ENCODE results near the gene TRPV2. TPM values are rescaled to one million over a fixed set of nuclear protein-coding genes. Genes with fewer than 3 reads are reported as not detected.

The TRPV2 gene
- total and polyA plus RNA-seq, 2 of the 4 experiments (the other 2 are of a cell fraction), result 30.8 to 32.8 TPM

DNA sequence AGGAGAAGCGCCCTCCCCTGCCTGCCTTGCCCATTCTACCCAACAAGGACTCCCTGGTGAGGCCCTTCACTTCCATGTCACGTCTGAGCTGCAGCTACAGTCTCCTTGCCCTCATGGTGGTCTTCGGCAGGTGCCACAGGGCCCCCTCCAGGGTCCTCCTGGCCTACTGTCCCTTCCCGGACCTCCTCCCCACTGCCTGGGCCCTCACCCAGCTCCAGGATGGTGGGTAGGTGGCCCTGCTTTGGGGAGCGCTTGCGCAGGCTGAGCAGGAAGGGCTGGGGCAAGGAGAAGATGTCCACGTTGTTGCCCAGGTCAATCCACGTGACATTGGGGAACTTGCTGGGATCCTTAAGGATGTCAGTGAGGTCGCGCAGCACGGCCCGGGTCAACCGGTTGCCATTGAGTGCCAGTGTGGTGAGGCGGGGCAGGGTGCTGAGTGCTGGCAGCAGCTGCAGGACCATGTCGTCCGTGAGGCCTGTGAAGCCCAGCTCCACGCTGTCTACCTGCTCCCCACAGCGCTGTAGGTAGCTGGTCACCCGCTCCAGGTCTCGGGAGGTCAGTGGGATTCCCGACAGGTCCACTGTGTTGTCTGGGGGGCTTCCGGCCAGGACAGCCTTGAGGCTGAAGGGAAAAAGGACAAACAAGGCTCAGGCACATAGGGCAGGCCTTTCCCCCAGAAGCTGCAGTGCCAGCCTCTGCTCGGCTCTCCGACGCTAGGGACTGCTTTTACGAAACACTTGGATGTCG lies 28.3 kb downstream of the TRPV2 start:
- BruUV-seq (replicated peaks), result no TSS peak
- intact Hi-C loops (cut with micrococcal nuclease) (no loop called here), in situ Hi-C loops (cut with MboI; ENCODE audit: low sequenced_read_pairs) (no loop called here), dilution Hi-C loops (cut with HindIII; ENCODE audit: low sequenced_read_pairs, unreplicated experiment) (no loop called here)
- no peak overlapping the region for H2BK5ac ChIP-seq (ENCODE audit: low read depth, low read length, poor library complexity, severe bottlenecking)
- no peak overlapping the region for H3K14ac ChIP-seq (replicated peaks; ENCODE audit: low read depth, low read length)
- H3K4me2 ChIP-seq (ENCODE audit: low read depth, low read length), result no peak overlapping the region
- H3K4me1 ChIP-seq (ENCODE audit: control insufficient read depth, insufficient read depth, low read length), result peaks cover 14% of the 10 kb centered on the region
- no peak overlapping the region for H4K91ac ChIP-seq (ENCODE audit: insufficient read depth, low read depth, low read length)
- no peak overlapping the region for H2AK9ac ChIP-seq (replicated peaks; ENCODE audit: low read depth, low read length, poor library complexity)
- H2BK15ac ChIP-seq (ENCODE audit: low read depth, low read length), result no peak overlapping the region
- peak overlapping the region; percentile 46 for H2AFZ ChIP-seq (replicated peaks; ENCODE audit: low read length, poor library complexity)
- no peak overlapping the region for H3K56ac ChIP-seq (ENCODE audit: extremely low read depth, insufficient read depth, low read length)
- ChIA-PET CTCF (interaction anchor here (0.5 kb wide), 1 partner anchor 75 kb away, joined by 3 read pairs; no protein-coding TSS in a partner anchor), POLR2A (ENCODE audit: unreplicated experiment) (interaction anchor here (0.6 kb wide), 1 partner anchor 84 kb away, joined by 4 read pairs; no protein-coding TSS in a partner anchor)
- H3K4me3 ChIP-seq (ENCODE audit: insufficient read depth, low read depth, low read length), result no peak overlapping the region
- WGBS, 2 experiments (ENCODE audit: extremely low coverage in 2 of 2, insufficient read length in 1 of 2), result 80% methylated on average over 14 of the region's 27 CpGs; no CpG with 5 or more reads in 1 of the 2 experiments
- 0 out of 4 replicates have a peak overlapping the region, but pooled peaks of 1 of the 2 experiments have one; percentile 10 for H4K8ac ChIP-seq (ENCODE audit: low read depth in 2 of 2, low read length in 2 of 2)
- H3K23ac ChIP-seq (ENCODE audit: low read depth, low read length), result no peak overlapping the region
- no peaks in the 10 kb centered on the region for H3K9me3 ChIP-seq (ENCODE audit: control insufficient read depth, insufficient read depth, low read length)
- no peaks in the 10 kb centered on the region for H3K27me3 ChIP-seq (ENCODE audit: control insufficient read depth, insufficient read depth, low read length)
- peaks cover 24 to 90% of the 10 kb centered on the region in 2 experiments for H3K79me1 ChIP-seq (ENCODE audit: low read depth in 1 of 2, low read length in 2 of 2)
- no peak overlapping the region for H2AK5ac ChIP-seq (ENCODE audit: low read depth, low read length)
- no peak overlapping the region for H4K5ac ChIP-seq (ENCODE audit: low read depth, low read length)
- DNase-seq, result no peak
- H3K9ac ChIP-seq (ENCODE audit: low read depth, low read length), result no peak overlapping the region; the same call in 1 of the 2 replicates
- H3K9me1 ChIP-seq (ENCODE audit: insufficient read depth, low read length), result peaks cover 28% of the 10 kb centered on the region
- H4K20me1 ChIP-seq (ENCODE audit: insufficient read depth, low read length), result peaks cover 93% of the 10 kb centered on the region
- no peak overlapping the region for H3K18ac ChIP-seq (ENCODE audit: low read depth, low read length)
- ATAC-seq (ENCODE audit: low read depth), result no peak
- H3K4ac ChIP-seq (ENCODE audit: low read depth, low read length), result no peak overlapping the region
- H3K36me3 ChIP-seq (ENCODE audit: control insufficient read depth, insufficient read depth, low read length), result peaks cover 67% of the 10 kb centered on the region
- no peak overlapping the region for H3K27ac ChIP-seq (ENCODE audit: insufficient read depth, low read length)
- H2BK20ac ChIP-seq (ENCODE audit: low read depth, low read length), result no peak overlapping the region
- H2BK120ac ChIP-seq (ENCODE audit: low read depth, low read length), result no peak overlapping the region
- TF ChIP-seq, protein P1, sequence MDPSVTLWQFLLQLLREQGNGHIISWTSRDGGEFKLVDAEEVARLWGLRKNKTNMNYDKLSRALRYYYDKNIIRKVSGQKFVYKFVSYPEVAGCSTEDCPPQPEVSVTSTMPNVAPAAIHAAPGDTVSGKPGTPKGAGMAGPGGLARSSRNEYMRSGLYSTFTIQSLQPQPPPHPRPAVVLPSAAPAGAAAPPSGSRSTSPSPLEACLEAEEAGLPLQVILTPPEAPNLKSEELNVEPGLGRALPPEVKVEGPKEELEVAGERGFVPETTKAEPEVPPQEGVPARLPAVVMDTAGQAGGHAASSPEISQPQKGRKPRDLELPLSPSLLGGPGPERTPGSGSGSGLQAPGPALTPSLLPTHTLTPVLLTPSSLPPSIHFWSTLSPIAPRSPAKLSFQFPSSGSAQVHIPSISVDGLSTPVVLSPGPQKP (IDR thresholded peaks at IDR 0.05; ENCODE audit: borderline replicate concordance, low read depth, low read length), result no peak
- no peak for TF ChIP-seq BHLHE40 (IDR thresholded peaks at IDR 0.05; ENCODE audit: low read depth, low read length)
- TF ChIP-seq, protein P2, sequence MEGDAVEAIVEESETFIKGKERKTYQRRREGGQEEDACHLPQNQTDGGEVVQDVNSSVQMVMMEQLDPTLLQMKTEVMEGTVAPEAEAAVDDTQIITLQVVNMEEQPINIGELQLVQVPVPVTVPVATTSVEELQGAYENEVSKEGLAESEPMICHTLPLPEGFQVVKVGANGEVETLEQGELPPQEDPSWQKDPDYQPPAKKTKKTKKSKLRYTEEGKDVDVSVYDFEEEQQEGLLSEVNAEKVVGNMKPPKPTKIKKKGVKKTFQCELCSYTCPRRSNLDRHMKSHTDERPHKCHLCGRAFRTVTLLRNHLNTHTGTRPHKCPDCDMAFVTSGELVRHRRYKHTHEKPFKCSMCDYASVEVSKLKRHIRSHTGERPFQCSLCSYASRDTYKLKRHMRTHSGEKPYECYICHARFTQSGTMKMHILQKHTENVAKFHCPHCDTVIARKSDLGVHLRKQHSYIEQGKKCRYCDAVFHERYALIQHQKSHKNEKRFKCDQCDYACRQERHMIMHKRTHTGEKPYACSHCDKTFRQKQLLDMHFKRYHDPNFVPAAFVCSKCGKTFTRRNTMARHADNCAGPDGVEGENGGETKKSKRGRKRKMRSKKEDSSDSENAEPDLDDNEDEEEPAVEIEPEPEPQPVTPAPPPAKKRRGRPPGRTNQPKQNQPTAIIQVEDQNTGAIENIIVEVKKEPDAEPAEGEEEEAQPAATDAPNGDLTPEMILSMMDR (conservative IDR thresholded peaks at IDR 0.05; ENCODE audit: low read depth, low read length), result no peak
- TF ChIP-seq CEBPB (IDR thresholded peaks at IDR 0.05; ENCODE audit: low read depth, low read length), result no peak
- no peak for TF ChIP-seq FOS (IDR thresholded peaks at IDR 0.05; ENCODE audit: low read depth, low read length)
- TF ChIP-seq NFE2L2 (IDR thresholded peaks at IDR 0.05; ENCODE audit: low read depth, low read length), result no peak
- no peak for TF ChIP-seq MAFK (IDR thresholded peaks at IDR 0.05; ENCODE audit: low read depth, low read length)
- no peak for TF ChIP-seq MAZ (IDR thresholded peaks at IDR 0.05; ENCODE audit: borderline replicate concordance, low read depth, low read length)
- no peak for TF ChIP-seq MXI1 (IDR thresholded peaks at IDR 0.05; ENCODE audit: borderline replicate concordance, low read depth, low read length)
- TF ChIP-seq RAD21 (IDR thresholded peaks at IDR 0.05; ENCODE audit: low read length), result no peak
- no peak for TF ChIP-seq RFX5 (IDR thresholded peaks at IDR 0.05; ENCODE audit: low read depth, low read length)
- TF ChIP-seq RCOR1 (IDR thresholded peaks at IDR 0.05; ENCODE audit: insufficient replicate concordance, low read length), result no peak
- TF ChIP-seq, protein P3, sequence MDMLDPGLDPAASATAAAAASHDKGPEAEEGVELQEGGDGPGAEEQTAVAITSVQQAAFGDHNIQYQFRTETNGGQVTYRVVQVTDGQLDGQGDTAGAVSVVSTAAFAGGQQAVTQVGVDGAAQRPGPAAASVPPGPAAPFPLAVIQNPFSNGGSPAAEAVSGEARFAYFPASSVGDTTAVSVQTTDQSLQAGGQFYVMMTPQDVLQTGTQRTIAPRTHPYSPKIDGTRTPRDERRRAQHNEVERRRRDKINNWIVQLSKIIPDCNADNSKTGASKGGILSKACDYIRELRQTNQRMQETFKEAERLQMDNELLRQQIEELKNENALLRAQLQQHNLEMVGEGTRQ (IDR thresholded peaks at IDR 0.05; ENCODE audit: low read depth, low read length), result no peak
- no peak for TF ChIP-seq POLR2A (IDR thresholded peaks at IDR 0.05; ENCODE audit: low read depth, low read length)
- TF ChIP-seq SMC3 (IDR thresholded peaks at IDR 0.05; ENCODE audit: low read depth, low read length), result no peak

Measured in IMR-90 (cell line).